Panc1 (cell line): ENCODE results near the gene CD34. TPM values are rescaled to one million over a fixed set of nuclear protein-coding genes. Genes with fewer than 3 reads are reported as not detected.

Experiments used
- ATAC-seq: fragments of 200-7000 bp; cut with Tn5 transposase; 2 replicates; pipeline ENCODE4 v1.9.1; 2020; ENCODE audit warnings: mild to moderate bottlenecking, moderate library complexity
- BruUV-seq: library from RNA; stranded (reverse); fragments of 400-500 nt; replicated peaks from 2 replicates; lab custom pipeline; 2021; lab: Mats Ljungman, UMichigan
- CTCF ChIA-PET: fragments of 300-600 bp; sonication (Branson Sonifier 250); formaldehyde crosslinking; loops from one replicate; lab custom pipeline; 2022; ENCODE audit warnings: antibody characterized with exemption; lab: Charles Lee
- POLR2A ChIA-PET: fragments of 300-600 bp; sonication (Branson Sonifier 250); formaldehyde crosslinking; loops from one replicate; lab custom pipeline; 2022; ENCODE audit warnings: antibody characterized with exemption; lab: Charles Lee
- DNase-seq: peaks from one replicate; pipeline ENCODE4 v3.0.0-alpha.2; 2010; ENCODE audit warnings: low read depth, low spot score
- H3K27ac ChIP-seq: 2 replicates; pipeline ENCODE4 v1.5.1; 2011; ENCODE audit warnings: mild to moderate bottlenecking, low read length, inconsistent platforms
- H3K27me3 ChIP-seq: fragments of 200-500 bp; sonication (Bioruptor generic); 2 replicates; pipeline ENCODE4 v1.6.0; 2014; ENCODE audit warnings: low read length, inconsistent platforms; ENCODE audit not compliant: control insufficient read depth, insufficient read depth
- H3K36me3 ChIP-seq: fragments of 200-500 bp; sonication (Bioruptor generic); 2 replicates; pipeline ENCODE4 v1.5.1; 2014; ENCODE audit warnings: inconsistent platforms, mild to moderate bottlenecking, low read length, moderate library complexity; ENCODE audit not compliant: control insufficient read depth, insufficient read depth
- H3K4me1 ChIP-seq: 2 replicates; pipeline ENCODE4 v1.5.1; 2011; ENCODE audit warnings: inconsistent platforms, mild to moderate bottlenecking, low read length, moderate library complexity; ENCODE audit not compliant: control insufficient read depth, insufficient read depth
- H3K4me3 ChIP-seq, 2 experiments: 2 replicates each; pipeline ENCODE4 v1.5.1; 2011 to 2012; ENCODE audit warnings: low read depth in 2 of 2, low read length in 2 of 2, mild to moderate bottlenecking in 2 of 2, inconsistent platforms in 1 of 2, moderate library complexity in 1 of 2
- H3K9me3 ChIP-seq: fragments of 200-500 bp; sonication (Bioruptor generic); 2 replicates; pipeline ENCODE4 v1.5.1; 2014; ENCODE audit warnings: low read depth, mild to moderate bottlenecking, inconsistent platforms, low read length, moderate library complexity; ENCODE audit not compliant: control insufficient read depth, insufficient read depth
- CTCF ChIP-seq: fragments of 450-650 bp; IDR thresholded peaks from 2 replicates; pipeline ENCODE4 v1.5.1; 2017; ENCODE audit warnings: mild to moderate bottlenecking
- POLR2AphosphoS5 ChIP-seq: IDR thresholded peaks from 2 replicates; pipeline ENCODE4 v1.6.1; 2012; ENCODE audit warnings: mild to moderate bottlenecking, low read depth, low read length, moderate library complexity
- REST ChIP-seq, 2 experiments: IDR thresholded peaks; 2 replicates each; pipeline ENCODE4 v1.6.1; 2011 to 2012; ENCODE audit warnings: low read depth in 2 of 2, control low read depth in 1 of 2, low read length in 1 of 2, mild to moderate bottlenecking in 1 of 2, moderate library complexity in 1 of 2; ENCODE audit not compliant: insufficient read depth in 1 of 2
- SIN3A ChIP-seq: IDR thresholded peaks from 2 replicates; pipeline ENCODE4 v1.6.1; 2012; ENCODE audit warnings: low read depth, mild to moderate bottlenecking, low read length, moderate library complexity, borderline replicate concordance; ENCODE audit not compliant: insufficient read depth
- TCF7L2 ChIP-seq: IDR thresholded peaks from 2 replicates; pipeline ENCODE4 v1.6.1; 2011; ENCODE audit warnings: mild to moderate bottlenecking, low read depth, low read length, inconsistent platforms
- in situ Hi-C: cut with HindIII; loops from 2 replicates; pipeline ENCODE4 v1.10.0; 2016; ENCODE audit warnings: low sequenced_read_pairs, low pct_unique_long_range_greater_than_20kb
- intact Hi-C: fragments of 100-400 bp; cut with micrococcal nuclease; formaldehyde crosslinking; loops from one replicate; pipeline ENCODE4 v1.10.0; 2022; ENCODE audit not compliant: unreplicated experiment
- total RNA-seq: library from RNA; stranded (reverse); gene quantifications from one replicate; pipeline ENCODE4 v1.2.1, GENCODE V29; 2021; ENCODE audit not compliant: unreplicated experiment

Gene CD34
- total RNA-seq, 1 experiment from 2014 or later: 0.15 TPM

GRCh38 chr1:207923121-207923520, 12.2 kb upstream of the CD34 start:
- no peak for ATAC-seq
- DNase-seq: no peak
- intact Hi-C loops (no loop called here), in situ Hi-C loops (no loop called here)
- Histone ChIP-seq H3K36me3 (no peaks in the 10 kb centered on the region), H3K27ac (no peak overlapping the region), H3K4me1 (no peaks in the 10 kb centered on the region), H3K9me3 (no peaks in the 10 kb centered on the region), H3K4me3 (no peak overlapping the region), H3K27me3 (peaks cover 3% of the 10 kb centered on the region; the same call in 1 of the 2 replicates)
- no TSS peak for BruUV-seq
- TF ChIP-seq TCF7L2 (no peak), POLR2AphosphoS5 (no peak), SIN3A (no peak), CTCF (no peak), REST (IDR thresholded peaks at IDR 0.05; ENCODE audit: insufficient read depth in 1 of 2, low read depth in 2 of 2, low read length in 1 of 2) (no peak)
- ChIA-PET POLR2A (no interaction called here), CTCF (no interaction called here)

GRCh38 chr1:207922554-207922953, 11.6 kb upstream of the CD34 start:
- in situ Hi-C loops (no loop called here), intact Hi-C loops (no loop called here)
- no peak overlapping the region for H3K4me3 ChIP-seq
- H3K27ac ChIP-seq: no peak overlapping the region
- no peak for TF ChIP-seq SIN3A
- TF ChIP-seq REST (IDR thresholded peaks at IDR 0.05; ENCODE audit: insufficient read depth in 1 of 2, low read depth in 2 of 2, low read length in 1 of 2): no peak
- no peak for TF ChIP-seq CTCF
- TF ChIP-seq POLR2AphosphoS5: no peak
- no peak for TF ChIP-seq TCF7L2
- POLR2A ChIA-PET: no interaction called here
- no peaks in the 10 kb centered on the region for H3K4me1 ChIP-seq
- H3K27me3 ChIP-seq: peaks cover 3% of the 10 kb centered on the region; the same call in 1 of the 2 replicates
- ATAC-seq (no peak), DNase-seq (no peak)
- H3K9me3 ChIP-seq: no peaks in the 10 kb centered on the region
- no TSS peak for BruUV-seq
- CTCF ChIA-PET: no interaction called here
- no peaks in the 10 kb centered on the region for H3K36me3 ChIP-seq
